Ishikawa (cell line): Measurements from ENCODE around the gene IFT43.

ENCODE experiments used
- CEBPB ChIP-seq: IDR thresholded peaks from 2 replicates; pipeline ENCODE4 v1.6.1; 2012
- CREB1 ChIP-seq: IDR thresholded peaks from 2 replicates; pipeline ENCODE4 v1.6.1; 2012; ENCODE audit warnings: low read depth
- EGR1 ChIP-seq: IDR thresholded peaks from 2 replicates; pipeline ENCODE4 v1.6.1; 2012
- EP300 ChIP-seq: IDR thresholded peaks from 2 replicates; pipeline ENCODE4 v1.6.1; 2012; ENCODE audit warnings: borderline replicate concordance
- FOXM1 ChIP-seq: IDR thresholded peaks from 2 replicates; pipeline ENCODE4 v1.6.1; 2012; ENCODE audit warnings: low read depth, borderline replicate concordance
- MAX ChIP-seq: IDR thresholded peaks from 2 replicates; pipeline ENCODE4 v1.6.1; 2012
- NFIC ChIP-seq: IDR thresholded peaks from 2 replicates; pipeline ENCODE4 v1.6.1; 2012
- RAD21 ChIP-seq: IDR thresholded peaks from 2 replicates; pipeline ENCODE4 v1.6.1; 2012; ENCODE audit warnings: low read depth
- REST ChIP-seq: IDR thresholded peaks from 2 replicates; pipeline ENCODE4 v1.6.1; 2012; ENCODE audit warnings: low read depth, mild to moderate bottlenecking
- TAF1 ChIP-seq: IDR thresholded peaks from 2 replicates; pipeline ENCODE4 v1.6.1; 2012; ENCODE audit warnings: low read depth, mild to moderate bottlenecking
- TCF12 ChIP-seq: IDR thresholded peaks from 2 replicates; pipeline ENCODE4 v1.6.1; 2012; ENCODE audit warnings: low read depth
- TEAD4 ChIP-seq: IDR thresholded peaks from 2 replicates; pipeline ENCODE4 v1.6.1; 2012
- YY1 ChIP-seq: IDR thresholded peaks from 2 replicates; pipeline ENCODE4 v1.6.1; 2012; ENCODE audit warnings: low read depth
- ZBTB7A ChIP-seq: IDR thresholded peaks from 2 replicates; pipeline ENCODE4 v1.6.1; 2012; ENCODE audit warnings: low read depth

IFT43 gene

GRCh38 chr14:76131071-76131965 lies 145.8 kb downstream of the IFT43 start:
- TF ChIP-seq TEAD4 (no peak), FOXM1 (no peak), REST (no peak), EP300 (no peak), TCF12 (no peak), ZBTB7A (no peak), NFIC (no peak), YY1 (no peak), CREB1 (no peak)

GRCh38 chr14:76133103-76133502 lies 147.5 kb downstream of the IFT43 start:
- peak; percentile 78 for TF ChIP-seq CEBPB
- no peak for TF ChIP-seq EGR1
- TF ChIP-seq CREB1, result no peak
- TF ChIP-seq MAX, result no peak
- no peak for TF ChIP-seq YY1
- no peak for TF ChIP-seq FOXM1
- TF ChIP-seq REST, result peak; percentile 94
- TF ChIP-seq ZBTB7A, result no peak
- TF ChIP-seq RAD21, result no peak
- TF ChIP-seq TCF12, result no peak
- TF ChIP-seq EP300, result no peak
- TF ChIP-seq TEAD4, result no peak
- TF ChIP-seq NFIC, result no peak
- TF ChIP-seq TAF1, result no peak
